RCC 7860 (cell line): ENCODE measurements around the gene HRH2.

ENCODE experiments used
- DNase-seq: peaks from one replicate; pipeline ENCODE4 v3.0.0-alpha.2; 2015; ENCODE audit warnings: low spot score
- FAIRE-seq: peaks from 2 replicates; lab custom pipeline; 2012; peaks lifted over from hg19 to GRCh38; lab: Jason Lieb, UNC

The HRH2 gene

DNA sequence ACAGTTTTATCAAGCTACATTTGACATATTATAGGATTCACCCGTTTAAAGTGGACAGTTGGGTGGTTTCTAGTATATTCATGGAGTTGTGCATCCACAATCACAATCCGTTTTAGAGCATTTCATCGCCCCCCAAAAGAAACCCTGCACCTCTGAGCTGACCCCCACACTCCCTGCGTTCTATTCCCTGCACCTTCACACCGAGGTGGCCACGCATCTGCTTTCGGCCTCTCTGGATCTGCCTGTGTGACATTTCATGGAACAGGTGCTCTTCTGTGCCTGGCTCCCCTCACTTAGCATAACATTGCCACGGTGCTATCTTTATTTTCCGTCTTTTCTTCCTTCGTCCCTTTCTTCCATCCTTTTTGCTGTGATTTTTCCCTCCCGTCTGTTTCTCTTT, 32.7 kb downstream of the HRH2 start:
- DNase-seq, result no peak
- no peak for FAIRE-seq

- FAIRE-seq (no peak), DNase-seq (no peak)
Measured at GRCh38 chr5:175691761-175692160, 33.9 kb downstream of the HRH2 start.

DNA sequence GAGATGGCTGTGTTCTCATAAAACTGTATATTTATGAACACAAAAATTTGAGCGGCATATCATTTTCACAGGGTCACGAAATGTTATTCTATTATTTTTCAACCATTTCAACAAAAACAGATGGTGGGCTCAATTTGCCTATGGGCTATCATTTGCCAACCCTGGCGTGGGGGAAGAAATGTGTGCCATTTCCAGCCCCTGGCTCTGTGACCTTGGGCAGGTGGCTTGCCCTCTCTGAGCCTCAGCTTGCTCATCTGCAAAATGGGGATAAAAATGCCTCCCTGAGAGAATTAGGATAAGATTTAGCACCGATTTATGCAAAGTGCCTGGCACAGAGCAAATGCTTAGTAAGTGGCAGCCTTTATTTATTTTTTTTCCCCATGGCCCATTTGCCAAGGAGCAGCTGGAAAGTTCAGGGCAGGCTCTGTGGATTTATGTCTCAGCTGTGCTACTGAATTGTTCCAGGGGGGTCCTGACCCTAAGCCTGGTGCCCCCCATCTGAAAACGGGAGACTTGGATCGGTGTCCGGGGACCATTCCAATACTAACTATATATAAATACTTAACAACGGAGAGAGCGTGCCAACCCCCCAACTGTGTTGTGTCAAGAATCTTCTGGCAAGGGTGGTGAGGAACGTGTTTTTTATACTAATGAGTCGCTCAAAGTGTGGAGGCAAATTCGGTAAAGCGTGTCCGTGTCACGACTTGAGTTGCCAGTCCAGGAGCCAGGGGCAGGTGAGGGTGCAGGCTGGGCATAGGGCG, 34.5 kb downstream of the HRH2 start:
- DNase-seq, result no peak
- FAIRE-seq, result no peak

GRCh38 chr5:175692996-175693710, 35.3 kb downstream of the HRH2 start:
- DNase-seq (no peak), FAIRE-seq (no peak)

GRCh38 chr5:175693741-175694140, 35.9 kb downstream of the HRH2 start:
- no peak for FAIRE-seq
- no peak for DNase-seq

GRCh38 chr5:175694371-175695160, 36.7 kb downstream of the HRH2 start:
- DNase-seq, result no peak

GRCh38 chr5:175695161-175696126, 37.6 kb downstream of the HRH2 start:
- FAIRE-seq (no peak), DNase-seq (no peak)

More at GRCh38 chr5:175694371-175695160, 36.7 kb downstream of the HRH2 start:
- no peak for FAIRE-seq

DNA sequence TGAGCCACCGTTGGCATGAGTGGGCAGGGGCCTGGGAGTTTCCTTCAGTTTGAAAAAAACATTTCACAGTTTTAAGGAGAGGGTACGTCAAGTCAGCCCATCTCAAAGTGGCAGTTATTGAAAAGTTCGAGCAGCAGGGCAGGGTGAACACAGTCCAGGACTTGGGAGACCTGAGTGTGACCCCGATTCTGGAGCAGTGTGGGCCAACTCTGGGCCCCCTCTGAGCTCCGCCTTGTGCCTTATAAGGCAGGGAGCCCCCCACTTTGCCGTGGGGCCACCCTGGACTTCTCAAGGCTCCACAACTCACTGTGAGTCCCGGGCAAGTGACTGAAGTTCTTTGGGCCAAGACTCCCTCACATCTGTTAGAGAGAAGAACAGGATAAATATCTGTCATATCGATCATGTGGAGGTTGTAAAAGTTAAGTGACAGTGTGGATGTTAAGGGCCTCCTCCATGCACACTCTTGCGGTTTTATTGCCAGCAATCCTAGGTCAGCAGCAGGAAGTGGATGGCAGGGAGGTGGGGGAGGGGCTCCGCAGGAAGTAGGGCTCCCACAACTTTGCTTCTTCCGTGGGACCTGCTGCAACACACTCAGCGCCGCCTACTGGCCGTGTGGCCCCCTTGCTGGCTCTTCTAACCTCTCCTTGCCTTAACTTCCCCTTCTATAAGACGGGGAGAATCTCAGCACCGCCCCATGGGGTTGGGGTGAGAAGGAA, 38.4 kb downstream of the HRH2 start:
- DNase-seq, result peak; percentile 40
- FAIRE-seq, result no peak

- FAIRE-seq (no peak), DNase-seq (no peak)
Measured at GRCh38 chr5:175696855-175697198, 39.0 kb downstream of the HRH2 start.

GRCh38 chr5:175697846-175698245, 40.0 kb downstream of the HRH2 start:
- DNase-seq, result no peak

GRCh38 chr5:175698401-175699115, 40.7 kb downstream of the HRH2 start:
- no peak for FAIRE-seq
- no peak for DNase-seq

More at GRCh38 chr5:175697846-175698245, 40.0 kb downstream of the HRH2 start:
- no peak for FAIRE-seq

- no peak for FAIRE-seq
- DNase-seq, result no peak
Measured at GRCh38 chr5:175700991-175701390, 43.1 kb downstream of the HRH2 start.

GRCh38 chr5:175701797-175702196, 43.9 kb downstream of the HRH2 start:
- DNase-seq (no peak), FAIRE-seq (no peak)

GRCh38 chr5:175706499-175706898, 48.6 kb downstream of the HRH2 start:
- FAIRE-seq (no peak), DNase-seq (no peak)

GRCh38 chr5:175707751-175708375, 50.0 kb downstream of the HRH2 start:
- no peak for FAIRE-seq
- no peak for DNase-seq

GRCh38 chr5:175709276-175709781, 51.5 kb downstream of the HRH2 start:
- DNase-seq, result no peak
- no peak for FAIRE-seq

DNA sequence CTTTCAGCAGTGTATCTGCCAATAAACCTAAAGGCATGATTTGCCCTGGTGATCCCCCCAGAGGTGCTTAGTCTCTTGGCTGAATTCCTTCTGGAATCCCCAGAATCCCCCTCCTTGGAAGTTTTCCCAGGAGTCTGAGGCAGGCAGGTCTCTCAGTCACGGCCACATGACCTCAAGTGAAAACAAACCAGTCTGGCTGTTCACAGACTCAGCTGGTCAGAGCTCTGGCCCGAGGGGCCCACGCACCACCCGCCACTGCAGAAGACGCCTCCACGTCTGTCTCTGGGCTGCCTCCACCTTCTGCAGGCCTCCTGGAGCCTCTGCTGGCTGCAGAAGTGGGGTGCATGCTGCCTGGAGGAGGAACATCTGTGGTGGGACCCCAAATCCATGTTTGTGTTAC, 52.5 kb downstream of the HRH2 start:
- FAIRE-seq (no peak), DNase-seq (no peak)

GRCh38 chr5:175711031-175711430, 53.2 kb downstream of the HRH2 start:
- FAIRE-seq, result no peak
- DNase-seq, result no peak
